ENCODE data around the gene CNTNAP2.

Gene CNTNAP2

GRCh38 chr7:146645383-146645976 lies 528.9 kb downstream of the CNTNAP2 start:
- Histone ChIP-seq H3K36me3 (ENCODE audit: low read length) (no peaks in the 10 kb centered on the region), H3K27ac (ENCODE audit: low read depth, low read length) (no peak overlapping the region), H3K79me2 (ENCODE audit: insufficient read depth, low read length) (no peaks in the 10 kb centered on the region), H3K4me2 (ENCODE audit: low read depth, low read length, poor library complexity, severe bottlenecking) (no peak overlapping the region), H3F3A (ENCODE audit: insufficient read depth) (no peaks in the 10 kb centered on the region), H4K20me1 (ENCODE audit: low read depth, low read length) (no peaks in the 10 kb centered on the region), H3K27me3 (ENCODE audit: low read length) (no peaks in the 10 kb centered on the region), H2AFZ (ENCODE audit: low read depth, low read length, severe bottlenecking) (no peak overlapping the region), H3K9ac (ENCODE audit: low read length) (no peak overlapping the region), H3K9me2 (replicated peaks; ENCODE audit: insufficient read depth, low read length) (no peaks in the 10 kb centered on the region), H3K4me3 (ENCODE audit: insufficient read depth, low read length, poor library complexity, severe bottlenecking) (no peak overlapping the region), H3K9me3 (ENCODE audit: insufficient read depth, low read length) (no peaks in the 10 kb centered on the region)
- TF ChIP-seq, protein P1, sequence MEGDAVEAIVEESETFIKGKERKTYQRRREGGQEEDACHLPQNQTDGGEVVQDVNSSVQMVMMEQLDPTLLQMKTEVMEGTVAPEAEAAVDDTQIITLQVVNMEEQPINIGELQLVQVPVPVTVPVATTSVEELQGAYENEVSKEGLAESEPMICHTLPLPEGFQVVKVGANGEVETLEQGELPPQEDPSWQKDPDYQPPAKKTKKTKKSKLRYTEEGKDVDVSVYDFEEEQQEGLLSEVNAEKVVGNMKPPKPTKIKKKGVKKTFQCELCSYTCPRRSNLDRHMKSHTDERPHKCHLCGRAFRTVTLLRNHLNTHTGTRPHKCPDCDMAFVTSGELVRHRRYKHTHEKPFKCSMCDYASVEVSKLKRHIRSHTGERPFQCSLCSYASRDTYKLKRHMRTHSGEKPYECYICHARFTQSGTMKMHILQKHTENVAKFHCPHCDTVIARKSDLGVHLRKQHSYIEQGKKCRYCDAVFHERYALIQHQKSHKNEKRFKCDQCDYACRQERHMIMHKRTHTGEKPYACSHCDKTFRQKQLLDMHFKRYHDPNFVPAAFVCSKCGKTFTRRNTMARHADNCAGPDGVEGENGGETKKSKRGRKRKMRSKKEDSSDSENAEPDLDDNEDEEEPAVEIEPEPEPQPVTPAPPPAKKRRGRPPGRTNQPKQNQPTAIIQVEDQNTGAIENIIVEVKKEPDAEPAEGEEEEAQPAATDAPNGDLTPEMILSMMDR (IDR thresholded peaks at IDR 0.05; ENCODE audit: insufficient read depth, low read length, poor library complexity, severe bottlenecking), result no peak
- no peak for TF ChIP-seq EZH2phosphoT487 (conservative IDR thresholded peaks at IDR 0.05; ENCODE audit: low read length)

DNA sequence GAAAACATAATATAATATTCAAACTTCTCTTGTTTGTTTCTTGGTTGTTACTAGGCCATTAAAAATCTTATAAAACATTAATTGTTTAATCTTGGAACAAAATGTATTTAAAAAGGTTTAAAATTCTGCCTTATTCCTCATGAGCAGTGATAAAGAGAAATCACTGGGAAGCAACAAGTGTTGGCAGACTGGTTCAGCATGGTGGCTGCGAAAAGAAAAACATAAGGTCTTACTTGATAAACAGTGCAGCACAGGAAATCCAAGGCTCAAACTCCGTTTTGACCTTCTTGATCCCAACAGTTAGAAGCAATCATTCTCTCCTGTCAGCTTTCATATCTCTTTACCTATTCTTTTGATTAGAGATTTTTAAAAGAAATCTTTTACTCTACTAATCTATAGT lies 530.8 kb downstream of the CNTNAP2 start:
- Histone ChIP-seq H3K9ac (ENCODE audit: low read length) (no peak overlapping the region), H3K4me2 (ENCODE audit: low read depth, low read length, poor library complexity, severe bottlenecking) (no peak overlapping the region), H3K9me2 (replicated peaks; ENCODE audit: insufficient read depth, low read length) (no peaks in the 10 kb centered on the region), H3K9me3 (ENCODE audit: insufficient read depth, low read length) (no peaks in the 10 kb centered on the region), H3K27ac (ENCODE audit: low read depth, low read length) (no peak overlapping the region), H4K20me1 (ENCODE audit: low read depth, low read length) (no peaks in the 10 kb centered on the region), H2AFZ (ENCODE audit: low read depth, low read length, severe bottlenecking) (no peak overlapping the region), H3K36me3 (ENCODE audit: low read length) (no peaks in the 10 kb centered on the region), H3K4me3 (ENCODE audit: insufficient read depth, low read length, poor library complexity, severe bottlenecking) (no peak overlapping the region), H3K79me2 (ENCODE audit: insufficient read depth, low read length) (no peaks in the 10 kb centered on the region), H3K27me3 (ENCODE audit: low read length) (no peaks in the 10 kb centered on the region), H3F3A (ENCODE audit: insufficient read depth) (no peaks in the 10 kb centered on the region)
- TF ChIP-seq, protein P1 (IDR thresholded peaks at IDR 0.05; ENCODE audit: insufficient read depth, low read length, poor library complexity, severe bottlenecking), result no peak
- TF ChIP-seq EZH2phosphoT487 (conservative IDR thresholded peaks at IDR 0.05; ENCODE audit: low read length), result no peak

DNA sequence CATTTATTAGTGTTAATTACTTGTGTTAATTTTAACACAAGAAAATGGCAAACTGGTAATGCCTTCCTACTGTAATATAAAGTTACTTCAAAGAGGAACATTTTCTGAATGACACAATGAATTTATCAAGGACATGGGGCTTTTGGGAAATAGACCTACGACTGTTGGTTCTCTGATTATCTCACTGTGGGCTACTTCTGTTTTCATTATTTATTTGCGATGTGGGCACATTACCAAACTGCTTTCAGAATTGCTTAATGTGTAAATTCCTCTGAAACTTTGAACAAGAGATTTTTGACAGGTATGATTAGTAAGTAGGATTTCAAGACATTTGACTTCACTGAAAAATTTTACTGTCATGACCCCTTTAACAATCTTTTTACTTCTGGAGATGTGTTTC lies 535.6 kb downstream of the CNTNAP2 start:
- Histone ChIP-seq H4K20me1 (ENCODE audit: low read depth, low read length) (no peaks in the 10 kb centered on the region), H3K9ac (ENCODE audit: low read length) (no peak overlapping the region), H3K4me2 (ENCODE audit: low read depth, low read length, poor library complexity, severe bottlenecking) (no peak overlapping the region), H3K27me3 (ENCODE audit: low read length) (no peaks in the 10 kb centered on the region), H3F3A (ENCODE audit: insufficient read depth) (no peaks in the 10 kb centered on the region), H3K36me3 (ENCODE audit: low read length) (no peaks in the 10 kb centered on the region), H3K27ac (ENCODE audit: low read depth, low read length) (no peak overlapping the region), H3K4me3 (ENCODE audit: insufficient read depth, low read length, poor library complexity, severe bottlenecking) (no peak overlapping the region), H3K9me3 (ENCODE audit: insufficient read depth, low read length) (no peaks in the 10 kb centered on the region), H2AFZ (ENCODE audit: low read depth, low read length, severe bottlenecking) (no peak overlapping the region), H3K79me2 (ENCODE audit: insufficient read depth, low read length) (no peaks in the 10 kb centered on the region), H3K9me2 (replicated peaks; ENCODE audit: insufficient read depth, low read length) (no peaks in the 10 kb centered on the region)
- no peak for TF ChIP-seq EZH2phosphoT487 (conservative IDR thresholded peaks at IDR 0.05; ENCODE audit: low read length)
- TF ChIP-seq, protein P1 (IDR thresholded peaks at IDR 0.05; ENCODE audit: insufficient read depth, low read length, poor library complexity, severe bottlenecking), result no peak
